Measurements from ENCODE around the gene MTFR1L.

The MTFR1L gene

DNA sequence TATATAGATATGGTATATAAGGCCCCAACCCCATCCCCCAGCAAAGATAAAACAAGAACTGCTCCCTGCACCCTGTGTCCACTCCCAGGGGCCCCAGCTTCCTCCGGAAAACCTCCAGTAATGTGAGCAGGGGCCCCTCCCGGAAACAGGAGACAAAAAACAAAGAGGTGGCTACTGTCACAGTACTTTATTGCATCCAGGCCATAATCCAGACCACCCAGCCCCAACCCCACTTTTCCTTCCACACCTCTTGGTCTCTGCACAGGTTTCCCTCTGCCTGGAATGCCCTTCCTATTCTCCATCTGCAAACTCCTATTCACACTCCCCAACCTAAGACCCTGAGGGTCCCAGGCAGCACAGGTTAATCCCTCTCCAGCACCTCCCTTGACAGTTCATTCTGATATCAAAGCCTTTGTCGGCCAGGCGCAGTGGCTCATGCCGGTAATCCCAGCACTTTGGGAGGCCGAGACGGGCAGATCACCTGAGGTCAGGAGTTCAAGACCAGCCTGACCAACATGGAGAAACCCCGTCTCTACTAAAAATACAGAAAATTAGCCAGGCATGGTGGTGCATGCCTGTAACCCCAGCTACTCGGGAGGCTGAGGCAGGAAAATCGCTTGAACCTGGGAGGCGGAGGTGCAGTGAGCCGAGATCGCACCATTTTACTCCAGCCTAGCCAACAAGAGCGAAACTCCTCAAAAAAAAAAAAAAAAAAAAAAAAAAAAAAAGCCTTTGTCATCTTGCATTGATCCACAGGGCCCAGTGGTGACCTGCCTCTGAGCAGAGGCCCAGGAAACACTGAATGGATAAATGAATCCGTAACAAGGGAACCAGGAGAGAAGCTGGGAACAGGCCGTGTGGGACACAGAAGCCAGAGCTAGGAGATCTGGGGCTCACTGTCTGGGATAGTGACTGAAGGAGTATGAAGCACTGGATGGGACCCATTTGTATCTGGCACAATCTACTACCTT, 41.8 kb downstream of the MTFR1L start:
- DNase-seq (ENCODE audit: low read depth, low spot score) = no peak

DNA sequence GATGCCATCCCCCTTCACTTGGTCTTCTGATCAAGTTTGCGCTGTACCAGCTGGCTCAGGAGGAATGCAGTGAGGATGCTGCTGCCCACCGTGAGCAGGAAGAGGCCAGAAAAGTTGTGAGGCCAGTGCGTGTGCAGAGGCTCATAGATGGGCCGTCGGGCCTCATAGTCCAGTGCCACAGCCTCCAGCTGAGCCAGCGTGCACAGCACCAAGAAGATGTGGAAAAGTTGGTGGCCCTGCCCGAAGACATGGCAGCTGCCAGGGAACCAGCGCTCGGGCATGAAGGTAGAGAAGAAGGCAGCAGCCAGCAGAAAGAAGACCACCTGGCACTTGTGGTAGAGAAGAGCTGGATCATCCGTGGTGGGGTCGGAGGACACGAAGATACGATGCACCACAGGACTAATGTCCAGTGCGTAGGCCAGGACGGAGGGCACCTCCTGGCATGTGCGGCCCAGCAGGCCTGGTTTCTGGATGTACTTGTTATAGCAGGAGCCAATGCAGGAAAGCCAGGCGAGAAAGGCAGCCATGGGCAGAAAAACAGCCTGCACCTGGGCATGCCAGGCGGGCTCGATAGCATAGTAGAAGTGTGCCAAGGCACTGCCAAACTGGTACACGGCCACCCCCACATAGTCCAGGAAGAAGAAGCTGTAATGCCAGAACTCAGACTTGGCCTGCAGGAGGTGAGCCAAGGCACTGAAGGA, 43.2 kb downstream of the MTFR1L start:
- no peak for DNase-seq (ENCODE audit: low read depth, low spot score)

DNA sequence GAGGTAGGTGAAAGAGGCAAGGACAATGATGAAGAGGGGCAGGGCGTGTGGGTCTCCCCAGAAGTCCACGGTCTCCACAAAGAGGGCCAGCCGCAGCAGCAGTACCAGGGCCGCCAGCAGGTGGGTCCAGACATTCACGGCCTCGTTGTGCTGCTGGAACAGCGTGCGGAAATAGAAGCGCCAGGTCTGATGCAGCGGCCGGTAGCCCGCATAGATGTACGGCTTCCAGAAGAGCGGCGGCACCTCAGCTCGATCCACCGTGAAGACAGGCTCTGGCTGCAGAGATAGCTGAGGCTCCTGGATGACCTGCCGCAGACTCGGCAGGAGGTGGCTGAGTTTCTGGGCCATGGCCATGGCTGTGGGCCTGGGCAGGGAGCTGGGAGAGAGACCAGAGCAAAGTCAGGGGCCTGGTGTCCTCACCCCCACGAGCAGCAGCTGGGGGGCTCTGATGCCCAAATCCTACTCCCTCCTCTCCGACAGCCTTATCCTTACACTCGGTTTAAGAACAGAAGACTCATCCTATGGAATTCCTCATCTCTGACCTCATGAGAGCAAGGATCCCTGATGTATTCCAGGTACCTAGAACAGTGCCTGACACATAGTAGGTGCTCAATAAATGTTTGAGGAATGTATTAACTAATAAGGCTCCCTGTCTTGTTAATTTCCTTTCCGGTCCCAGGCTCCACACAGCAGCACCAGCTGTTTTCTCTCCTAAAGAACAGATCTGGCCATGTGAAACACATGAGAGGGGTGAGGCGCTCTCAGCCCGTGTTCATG, 43.9 kb downstream of the MTFR1L start:
- DNase-seq (ENCODE audit: low read depth, low spot score) = no peak

DNA sequence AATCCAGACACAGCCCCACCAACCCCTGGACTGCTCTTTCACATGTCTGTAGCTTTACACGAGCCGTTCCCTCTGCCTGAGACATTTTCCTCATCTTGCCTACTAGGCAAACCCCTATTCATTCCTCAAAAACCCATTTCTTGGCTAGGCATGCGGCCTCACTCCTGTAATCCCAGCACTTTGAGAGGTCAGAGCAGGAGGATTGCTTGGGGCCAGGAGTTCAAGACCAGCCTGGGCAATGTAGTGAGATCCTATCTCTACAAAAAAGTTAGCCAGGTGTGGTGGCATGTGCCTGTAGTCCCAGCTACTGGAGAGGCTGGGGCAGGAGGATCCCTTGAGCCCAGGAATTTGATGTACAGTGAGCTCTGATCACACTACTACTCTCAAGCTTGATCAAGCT, 44.7 kb downstream of the MTFR1L start:
- no peak for DNase-seq (ENCODE audit: low read depth, low spot score)

DNA sequence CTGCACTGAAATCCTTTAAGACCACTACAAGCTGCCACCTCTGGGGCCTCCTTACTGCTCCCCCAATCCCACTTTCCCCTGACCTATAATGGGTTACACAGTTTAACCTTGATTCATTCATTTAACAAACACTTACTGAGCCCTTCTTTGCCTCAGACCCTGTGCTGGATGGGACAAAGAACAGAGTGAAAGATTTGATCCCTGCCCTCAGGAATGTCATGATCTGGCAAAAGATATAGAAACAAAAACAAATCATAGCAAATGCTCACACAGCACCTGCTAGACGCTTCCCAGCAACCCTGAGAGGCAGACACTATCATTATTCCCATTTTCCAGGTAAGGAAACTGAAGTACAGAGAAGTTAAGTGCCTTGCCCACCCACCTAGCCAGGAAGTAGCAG, 46.5 kb downstream of the MTFR1L start:
- DNase-seq (ENCODE audit: low read depth, low spot score) = no peak

DNA sequence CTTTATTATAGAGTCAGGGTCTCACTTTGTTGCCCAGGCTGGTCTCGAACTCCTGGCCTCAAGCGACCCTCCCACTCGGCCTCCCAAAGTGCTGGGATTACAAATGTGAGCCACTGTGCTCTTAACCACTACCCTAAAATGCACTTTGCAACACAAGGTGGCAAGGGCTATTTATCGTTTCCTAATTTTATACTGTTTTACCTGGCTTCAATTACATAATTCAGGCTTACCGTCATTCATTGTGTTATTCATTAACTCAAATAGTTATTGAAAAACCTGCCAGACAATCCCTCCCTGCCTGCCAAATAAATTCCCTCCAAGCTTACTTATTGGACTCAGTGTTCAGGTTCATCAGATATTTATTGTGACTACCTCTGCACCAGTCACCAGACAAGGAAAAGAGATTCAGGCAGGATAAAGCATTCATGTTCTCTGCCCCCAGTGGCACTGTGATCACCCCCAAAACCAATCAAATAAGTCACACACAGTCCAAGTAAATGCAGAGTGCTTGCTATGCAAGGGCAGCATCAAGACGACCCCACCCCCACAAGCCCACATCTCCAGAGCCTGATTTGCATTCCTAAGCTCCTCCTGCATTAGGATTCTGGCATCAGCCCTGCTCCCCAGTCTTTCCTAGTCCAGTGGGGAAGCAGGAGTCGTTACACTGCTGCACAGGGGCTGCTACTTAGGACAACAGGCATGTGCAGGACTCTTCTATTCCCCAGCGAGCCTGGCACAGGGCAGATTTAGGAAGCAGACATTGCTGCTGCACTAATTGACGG, 47.6 kb downstream of the MTFR1L start:
- no peak for DNase-seq (ENCODE audit: low read depth, low spot score)

DNA sequence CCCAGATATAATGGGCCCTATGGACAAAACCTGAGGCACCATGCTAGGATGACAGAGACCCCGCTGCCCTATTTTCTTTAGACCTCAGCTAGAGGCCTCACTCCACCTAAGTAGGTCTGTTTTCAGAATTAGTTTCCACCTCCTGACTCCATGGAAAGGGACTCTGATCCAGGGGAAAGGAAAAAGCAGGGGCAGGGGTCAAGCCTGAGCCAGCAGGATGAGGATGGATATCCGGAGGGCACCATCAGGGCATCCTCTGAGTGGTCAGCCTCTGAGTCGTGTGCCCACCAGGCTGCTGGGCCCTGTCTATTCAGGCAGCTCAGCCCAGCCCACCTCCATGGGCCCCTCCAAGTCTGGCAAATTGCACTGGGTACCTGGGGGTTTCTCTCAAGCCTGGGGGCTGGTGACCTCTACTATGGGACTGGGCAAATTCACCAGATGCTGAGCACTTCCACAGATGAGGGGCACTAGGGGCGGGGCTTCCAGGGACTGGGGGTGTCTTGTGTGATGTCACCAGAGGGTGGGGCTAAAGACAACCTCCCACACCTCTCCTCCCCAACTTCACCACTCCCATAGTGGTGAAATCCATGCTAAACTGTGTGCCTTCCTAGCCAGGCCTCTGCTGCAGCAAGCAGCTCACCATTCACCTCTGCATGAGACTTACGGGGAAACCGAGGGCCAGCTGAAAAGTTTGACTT, 50.3 kb downstream of the MTFR1L start:
- DNase-seq (ENCODE audit: low read depth, low spot score) = no peak

DNA sequence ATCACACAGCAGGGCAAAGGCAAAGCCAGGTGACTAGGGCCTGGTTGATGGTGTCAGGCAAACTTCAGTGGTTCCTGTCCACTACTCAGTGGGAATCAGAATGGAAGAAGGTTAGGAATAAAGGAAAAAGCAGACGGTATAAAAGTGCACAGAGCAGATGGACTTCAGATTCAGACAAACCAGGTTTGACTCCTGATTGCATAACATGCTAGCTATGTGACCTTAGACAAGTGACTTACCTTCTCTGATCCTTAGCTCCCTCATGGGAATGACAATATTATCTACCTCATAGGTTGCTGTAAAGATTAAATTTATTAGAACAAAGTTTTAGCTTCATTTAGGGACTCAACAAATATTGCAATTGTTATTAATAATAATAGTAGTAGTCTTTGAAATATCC, 50.9 kb downstream of the MTFR1L start:
- no peak for DNase-seq (ENCODE audit: low read depth, low spot score)

DNA sequence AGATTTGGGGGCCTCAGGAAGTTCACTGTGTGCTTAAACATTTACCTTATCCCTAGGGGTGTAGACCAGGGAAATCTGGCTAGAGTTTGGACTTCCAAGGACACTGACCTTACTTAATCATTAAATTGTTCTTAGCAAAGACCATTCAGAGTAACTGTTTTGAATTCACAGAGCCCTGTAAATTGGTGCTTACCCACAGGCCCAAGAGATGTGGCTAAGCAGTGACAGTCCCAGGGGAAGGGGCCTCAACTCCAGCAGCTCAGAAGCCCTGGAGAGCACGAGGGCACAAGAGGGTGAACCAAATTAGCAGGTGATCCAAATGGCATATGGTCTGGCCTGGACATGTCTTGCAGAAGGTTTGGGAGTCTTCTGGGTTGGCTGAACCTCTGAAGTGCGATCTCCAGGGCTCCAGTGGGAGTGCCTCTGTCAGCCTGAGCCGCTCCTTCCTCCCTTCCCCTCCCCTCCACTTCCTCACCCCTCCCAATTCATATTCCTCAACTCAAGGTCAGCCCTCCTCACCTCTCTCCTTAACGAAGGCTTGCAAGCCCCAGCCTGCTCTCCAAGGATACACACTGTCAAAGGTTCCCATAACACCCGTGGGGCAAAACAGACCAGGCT, 51.4 kb downstream of the MTFR1L start:
- DNase-seq (ENCODE audit: low read depth, low spot score) = no peak

DNA sequence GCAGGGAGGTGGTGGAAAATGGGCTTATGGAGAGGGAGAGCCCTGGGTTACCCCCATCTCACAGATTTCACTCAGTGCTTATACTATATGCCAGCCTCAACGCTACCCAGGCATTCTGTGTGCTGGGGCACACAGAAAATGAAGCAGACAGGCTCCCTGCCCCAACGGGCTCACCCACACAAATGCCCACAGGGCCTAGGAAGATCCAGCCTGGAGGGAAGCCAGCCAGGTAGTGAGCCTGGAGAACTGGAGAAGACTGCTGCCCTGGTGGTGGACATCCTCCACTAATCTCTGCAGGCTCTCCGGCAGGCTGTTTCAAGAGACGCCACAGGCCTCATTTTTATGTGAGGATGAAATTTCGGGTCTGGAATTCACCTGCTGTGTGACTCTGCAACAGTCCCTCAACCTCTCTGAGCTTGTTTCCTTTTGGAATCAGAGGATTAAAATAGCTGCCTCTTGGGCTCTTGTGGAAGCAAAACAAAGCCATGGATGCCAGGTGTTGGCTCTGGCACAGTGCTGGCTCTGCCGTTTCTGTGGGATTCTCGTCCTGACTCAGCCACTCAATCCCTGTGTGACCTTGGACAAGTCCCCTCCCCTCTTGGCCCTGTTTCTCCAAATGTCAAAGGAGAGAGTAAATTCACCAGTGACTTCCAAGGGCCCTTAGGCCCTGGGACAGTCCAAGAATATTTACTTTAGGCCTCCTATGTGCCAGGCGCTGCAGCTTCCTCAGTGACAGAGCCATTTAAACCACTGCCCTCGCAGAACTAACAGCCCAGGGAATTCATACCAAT, 52.1 kb downstream of the MTFR1L start:
- DNase-seq (ENCODE audit: low read depth, low spot score) = no peak

DNA sequence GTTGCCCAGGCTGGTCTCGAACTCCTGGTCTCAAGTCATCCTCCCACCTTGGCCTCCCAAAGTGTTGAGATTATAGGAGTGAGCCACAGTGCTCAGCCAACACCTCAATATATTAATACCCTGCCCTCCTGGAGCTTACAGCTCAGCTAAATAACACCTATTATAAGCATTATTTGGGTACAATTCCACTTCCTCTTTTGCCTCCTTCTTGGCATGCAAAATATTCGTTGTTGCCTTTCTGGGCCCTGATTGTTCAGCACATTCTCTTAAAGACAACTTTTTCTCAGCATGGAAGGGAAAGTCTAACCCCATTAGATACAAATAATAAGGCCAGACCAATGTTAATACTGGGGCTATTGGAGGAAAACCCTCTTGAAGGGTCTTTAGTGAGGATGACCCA, 53.0 kb downstream of the MTFR1L start:
- no peak for DNase-seq (ENCODE audit: low read depth, low spot score)

DNA sequence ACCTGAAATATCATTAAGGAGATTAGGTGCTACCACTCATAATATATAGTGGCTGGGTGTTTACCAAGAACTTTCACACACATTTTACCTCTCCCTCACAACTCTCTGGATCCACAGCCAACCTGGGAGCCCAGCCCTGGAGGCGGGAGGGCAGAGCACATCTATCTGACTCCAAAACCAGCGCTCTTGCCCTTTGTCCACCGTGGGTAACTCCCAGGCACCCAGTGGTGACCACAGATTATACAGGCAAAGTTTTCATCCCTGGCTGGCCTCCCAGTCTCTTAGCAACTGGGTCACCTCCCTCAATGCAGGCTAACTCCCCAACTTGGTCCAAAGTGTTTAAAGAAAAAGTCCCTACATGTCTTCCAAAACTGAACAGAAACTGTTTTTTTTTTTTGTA, 53.4 kb downstream of the MTFR1L start:
- no peak for DNase-seq (ENCODE audit: low read depth, low spot score)

DNA sequence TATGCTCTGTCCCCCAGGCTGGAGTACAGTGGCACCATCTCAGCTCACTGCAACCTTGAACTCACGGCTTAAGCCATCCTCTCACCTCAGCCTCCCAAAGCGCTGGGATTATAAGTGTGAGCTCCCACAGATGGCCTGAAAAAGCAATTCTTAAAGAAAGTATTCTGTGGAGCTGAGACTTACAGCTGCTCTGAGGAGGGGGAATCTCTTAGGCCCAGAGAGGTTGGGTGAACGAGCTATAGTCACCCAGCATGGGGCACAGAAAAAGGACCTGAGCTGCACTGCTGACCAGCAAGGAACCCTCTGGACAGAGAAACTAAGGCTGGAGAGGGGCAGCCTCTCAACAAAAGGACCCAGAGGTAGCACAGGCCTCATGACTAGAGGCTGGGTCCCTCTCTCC, 54.5 kb downstream of the MTFR1L start:
- no peak for DNase-seq (ENCODE audit: low read depth, low spot score)

DNA sequence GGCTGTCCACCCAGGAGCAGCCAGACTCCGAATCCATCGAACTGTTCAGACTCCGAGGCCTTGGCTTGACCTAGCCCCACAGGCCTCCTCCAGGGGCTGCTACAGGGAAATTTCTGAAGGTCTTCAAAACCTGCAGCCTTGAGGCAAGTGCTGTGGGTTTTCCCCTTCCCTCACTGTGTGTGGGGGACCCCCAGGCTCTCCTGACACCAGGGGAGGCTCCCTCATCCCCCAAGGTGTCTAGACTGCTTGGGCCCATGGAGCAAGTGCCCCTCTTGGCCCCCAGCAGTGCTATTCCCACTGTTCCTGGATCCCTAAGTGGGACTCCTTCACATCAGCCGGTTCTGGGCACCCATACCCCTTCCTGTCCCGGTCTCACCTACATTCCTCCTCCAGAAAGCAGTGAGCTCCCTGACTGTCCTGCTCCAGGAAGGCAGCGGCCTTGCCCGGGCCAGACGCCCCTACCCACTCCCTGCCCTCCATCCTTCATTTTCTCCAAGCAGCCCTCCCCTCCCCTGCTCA, 54.9 kb downstream of the MTFR1L start:
- DNase-seq (ENCODE audit: low read depth, low spot score) = no peak

DNA sequence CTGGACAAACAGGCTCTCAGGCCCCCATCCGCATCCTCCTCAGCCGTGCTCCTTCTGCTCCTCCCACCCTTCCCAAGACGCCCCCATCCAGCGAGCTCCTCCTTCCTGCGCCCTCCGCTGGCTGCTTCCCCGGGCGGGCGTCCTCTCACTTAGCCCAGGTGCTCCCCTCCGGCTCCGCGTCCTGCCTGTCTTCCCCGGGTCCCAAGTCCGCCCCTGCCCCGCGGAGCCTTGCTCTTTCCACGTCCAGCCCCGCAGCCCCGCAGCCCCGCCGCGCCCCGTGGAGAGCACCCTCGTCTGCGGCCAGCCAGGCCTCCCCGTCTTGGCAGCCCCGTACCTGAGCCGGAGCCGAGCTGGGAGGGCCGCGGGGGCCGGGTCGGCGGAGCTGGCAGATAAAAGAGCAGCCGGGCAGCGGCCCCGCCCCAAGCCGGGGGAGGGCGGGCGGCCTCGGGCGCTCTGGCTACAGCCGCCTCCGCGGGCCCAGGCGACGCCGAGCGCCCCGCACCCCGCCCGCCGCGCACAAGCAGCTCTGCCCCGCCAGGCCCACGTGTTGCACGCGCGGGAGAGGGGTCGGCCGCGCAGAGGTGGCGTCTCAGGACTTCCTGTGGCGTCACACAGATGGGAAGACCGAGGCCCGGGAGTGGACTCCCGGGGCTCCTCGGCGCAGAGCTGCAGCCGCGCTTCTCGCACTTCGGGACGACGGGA, 55.6 kb downstream of the MTFR1L start, which contains the start of gene PAQR7:
Gene PAQR7 (minus strand): TSS at position 555 of the 702 bp plus-strand sequence. CDS start 11,869 bp downstream, outside the sequence.
- peak; percentile 18 for DNase-seq (ENCODE audit: low read depth, low spot score)

DNA sequence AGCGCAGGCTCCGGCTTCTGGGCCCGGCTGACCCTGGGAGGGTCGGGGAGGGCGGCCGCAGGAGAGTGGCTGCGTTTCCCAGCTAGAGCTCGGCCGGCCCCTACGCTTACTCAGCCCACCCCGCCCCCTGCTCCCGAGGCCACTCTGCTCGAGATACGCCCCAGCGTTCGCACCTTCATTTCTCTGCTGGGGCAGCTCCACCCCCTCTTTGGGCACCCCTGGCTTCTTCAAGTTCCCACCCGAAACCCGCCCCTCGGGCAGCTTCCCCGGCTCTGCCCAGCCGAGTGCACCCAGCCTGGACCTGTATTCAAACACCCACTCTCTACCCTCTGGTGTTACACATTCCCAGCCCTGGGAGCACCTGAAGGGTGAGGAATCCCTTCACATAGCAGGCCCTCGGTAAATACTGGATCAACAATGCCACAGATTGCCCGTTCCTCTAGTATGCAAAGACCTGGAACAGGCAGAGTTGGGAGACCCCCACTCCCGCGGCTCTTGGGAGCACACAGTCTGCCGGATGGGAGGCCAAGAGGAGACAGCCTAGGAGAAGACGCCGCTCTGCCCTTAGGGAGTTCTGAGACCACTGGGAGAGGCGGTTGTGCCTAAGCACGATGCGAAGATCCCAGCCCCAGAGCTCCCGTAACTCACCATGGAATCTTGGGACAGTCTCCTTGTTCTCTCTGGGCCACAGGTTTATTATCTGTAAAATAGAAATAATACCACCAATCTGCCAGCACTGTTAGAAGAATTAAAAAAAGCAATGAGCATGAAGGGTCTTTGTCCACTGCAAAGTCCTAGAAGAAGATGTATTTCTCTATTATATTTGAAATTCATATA, 56.3 kb downstream of the MTFR1L start:
- no peak for DNase-seq (ENCODE audit: low read depth, low spot score)

DNA sequence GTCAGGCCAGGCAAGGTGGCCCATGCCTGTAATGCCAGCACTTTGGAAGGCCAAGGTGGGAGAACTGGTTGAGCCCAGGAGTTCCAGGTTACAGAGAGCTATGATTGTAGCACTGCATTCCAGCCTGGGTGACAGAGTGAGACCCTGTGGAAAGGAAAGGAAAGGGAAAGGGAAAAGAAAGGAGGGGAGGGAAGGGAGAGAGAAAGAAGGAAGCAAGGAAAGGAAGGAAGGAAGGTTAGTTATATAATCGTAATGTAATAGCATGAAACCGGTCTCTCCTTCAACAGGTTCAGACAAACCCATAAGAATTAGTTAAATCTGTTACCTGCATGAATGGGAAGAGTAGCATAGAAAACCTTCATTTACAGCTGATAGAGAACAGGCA, 56.9 kb downstream of the MTFR1L start:
- DNase-seq (ENCODE audit: low read depth, low spot score) = no peak

DNA sequence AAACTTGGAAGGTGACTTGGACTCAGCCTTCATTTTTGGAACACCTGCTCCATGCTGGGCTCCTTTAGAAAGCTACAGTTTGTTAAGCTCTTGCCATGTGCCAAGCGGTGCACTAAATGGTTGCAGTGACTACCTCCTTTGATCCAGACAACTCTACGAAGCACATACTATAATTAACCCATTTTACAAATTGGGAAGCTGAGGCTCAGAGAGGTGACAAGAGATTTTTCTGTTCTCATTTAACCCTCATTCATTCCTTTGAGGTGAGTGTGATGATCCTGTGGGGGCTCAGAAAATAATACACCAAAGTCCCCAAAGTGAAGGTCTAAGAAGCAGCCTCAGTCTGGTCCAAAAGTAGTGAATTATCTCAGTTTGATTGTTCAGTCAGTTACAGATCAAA, 57.4 kb downstream of the MTFR1L start:
- DNase-seq (ENCODE audit: low read depth, low spot score) = no peak
